ENCODE results near the gene UAP1L1. TPM values are rescaled to one million over a fixed set of nuclear protein-coding genes. Genes with fewer than 3 reads are reported as not detected.
"Not testable (repeated sequence)": the region's sequence is repeated elsewhere in the genome, so short reads cannot be mapped to it uniquely, and the experiment has no call there.

UAP1L1 gene
- total RNA-seq, 2 donors from 2014 or later: 9.0 to 13.0 TPM

GRCh38 chr9:137030538-137031527, 46.5 kb upstream of the UAP1L1 start:
- intact Hi-C loops (cut with DNase I): no loop called here
- Histone ChIP-seq H3K36me3 (no peaks in the 10 kb centered on the region), H3K4me1 (peaks cover 35% of the 10 kb centered on the region), H3K27me3 (no peaks in the 10 kb centered on the region), H3K9me3 (no peaks in the 10 kb centered on the region), H3K9ac (ENCODE audit: low read depth in 2 of 2, low read length in 2 of 2) (peak overlapping the region in 1 of 2 donors; percentile 24), H3K4me3 (no peak overlapping the region), H3K27ac (no peak overlapping the region)
- TF ChIP-seq CTCF (IDR thresholded peaks at IDR 0.05): no peak
- peak; percentile 31 for DNase-seq

- Histone ChIP-seq H3K9ac (ENCODE audit: low read depth in 2 of 2, low read length in 2 of 2) (peak within 1 kb of the TSS in 1 of 2 donors; percentile 5), H3K4me3 (peak within 1 kb of the TSS; percentile 7), H3K9me3 (no peaks in the 10 kb centered on the region), H3K36me3 (no peaks in the 10 kb centered on the region), H3K27ac (peak within 1 kb of the TSS; percentile 27), H3K4me1 (peaks cover 29% of the 10 kb centered on the region), H3K27me3 (no peaks in the 10 kb centered on the region)
- intact Hi-C loops (cut with DNase I): no loop called here
- TF ChIP-seq CTCF (IDR thresholded peaks at IDR 0.05): no peak
- peak; percentile 34 for DNase-seq
Measured at GRCh38 chr9:137031904-137032640, 45.2 kb upstream of the UAP1L1 start, which contains the start of gene FUT7. Gene FUT7 (minus strand): TSS chr9:137032088. CDS start chr9:137031991, 97 bp downstream.

- Histone ChIP-seq H3K9ac (ENCODE audit: low read depth in 2 of 2, low read length in 2 of 2) (peak overlapping the region in 1 of 2 donors; percentile 43), H3K36me3 (no peaks in the 10 kb centered on the region), H3K27me3 (no peaks in the 10 kb centered on the region), H3K9me3 (no peaks in the 10 kb centered on the region), H3K4me3 (peak overlapping the region; percentile 7), H3K27ac (peak overlapping the region; percentile 27), H3K4me1 (peaks cover 24% of the 10 kb centered on the region)
- intact Hi-C loops (cut with DNase I): no loop called here
- DNase-seq: no peak
- TF ChIP-seq CTCF (IDR thresholded peaks at IDR 0.05): no peak
Measured at GRCh38 chr9:137032858-137033257, 44.5 kb upstream of the UAP1L1 start.

GRCh38 chr9:137033481-137033880, 43.8 kb upstream of the UAP1L1 start:
- Histone ChIP-seq H3K4me1 (peaks cover 24% of the 10 kb centered on the region), H3K4me3 (peak overlapping the region; percentile 7)
- H3K27ac ChIP-seq: not testable (repeated sequence)

GRCh38 chr9:137034039-137034708, 43.1 kb upstream of the UAP1L1 start:
- H3K4me1 ChIP-seq: peaks cover 22% of the 10 kb centered on the region
- intact Hi-C loops (cut with DNase I): no loop called here
- H3K36me3 ChIP-seq: no peaks in the 10 kb centered on the region
- peak overlapping the region; percentile 9 for H3K4me3 ChIP-seq
- H3K9ac ChIP-seq (ENCODE audit: low read depth in 2 of 2, low read length in 2 of 2): peak overlapping the region; percentile 24 to 38
- no peak for TF ChIP-seq CTCF (IDR thresholded peaks at IDR 0.05)
- peak; percentile 68 for DNase-seq
- H3K27ac ChIP-seq: peak overlapping the region; percentile 66
- H3K27me3 ChIP-seq: no peaks in the 10 kb centered on the region
- no peaks in the 10 kb centered on the region for H3K9me3 ChIP-seq

More at GRCh38 chr9:137033481-137033880, 43.8 kb upstream of the UAP1L1 start:
- H3K9ac ChIP-seq (ENCODE audit: low read depth in 2 of 2, low read length in 2 of 2); intact Hi-C loops (cut with DNase I); DNase-seq; H3K9me3 ChIP-seq; H3K27me3 ChIP-seq; H3K36me3 ChIP-seq: not testable (repeated sequence)
